Vagina (tissue), 2 donors: ENCODE data around the gene CTSZ. TPM values are rescaled to one million over a fixed set of nuclear protein-coding genes. Genes with fewer than 3 reads are reported as not detected.

Source experiments
- DNase-seq, 2 donors: peaks; one replicate each; pipeline ENCODE4 v3.0.0-alpha.2; 2017; ENCODE audit errors: extremely low spot score in 2 of 2
- H3K27ac ChIP-seq: fragments of 200-600 bp; sonication (generic); one replicate; pipeline ENCODE4 v1.5.1; 2019
- H3K27me3 ChIP-seq: fragments of 200-600 bp; sonication (generic); one replicate; pipeline ENCODE4 v1.5.1; 2019
- H3K36me3 ChIP-seq, 2 donors: fragments of 200-600 bp; sonication (generic); one replicate each; pipeline ENCODE4 v1.5.1; 2017 to 2019
- H3K4me1 ChIP-seq: fragments of 200-600 bp; sonication (generic); one replicate; pipeline ENCODE4 v1.5.1; 2019
- H3K4me3 ChIP-seq, 2 donors: fragments of 200-600 bp; sonication (generic); 1 replicate in 1 of 2; 2 replicates in 1 of 2; pipeline ENCODE4 v1.5.1; 2016 to 2019
- H3K9me3 ChIP-seq: fragments of 200-600 bp; sonication (generic); one replicate; pipeline ENCODE4 v1.5.1; 2019
- POLR2A ChIP-seq, 2 donors: fragments of 450-650 bp; IDR thresholded peaks; one replicate each; pipeline ENCODE4 v1.6.1; 2017; ENCODE audit warnings: antibody characterized with exemption in 2 of 2, mild to moderate bottlenecking in 2 of 2, moderate library complexity in 2 of 2
- POLR2AphosphoS5 ChIP-seq, 2 donors: sonication (generic); formaldehyde crosslinking; IDR thresholded peaks; one replicate each; pipeline ENCODE4 v1.9.0; 2017; ENCODE audit warnings: antibody characterized with exemption in 2 of 2, mild to moderate bottlenecking in 2 of 2, low read depth in 1 of 2; ENCODE audit not compliant: insufficient read depth in 1 of 2
- intact Hi-C: fragments of 100-400 bp; cut with DNase I; formaldehyde crosslinking; loops from one replicate; pipeline ENCODE4 v1.15.1; 2023
- total RNA-seq: library from RNA; depleted of rRNA; stranded (reverse); fragments of >200 nt; gene quantifications from one replicate; pipeline ENCODE4 v1.2.3, GENCODE V29; 2016
- TF ChIP-seq, protein P1 (sequence below), 3 experiments: fragments of 450-650 bp in 2 of 3; fragments of 200-600 bp in 1 of 3; sonication (generic) in 1 of 3; IDR thresholded peaks; one replicate each; pipeline ENCODE4 v1.5.1; 2017 to 2019; ENCODE audit warnings: antibody characterized with exemption in 3 of 3, mild to moderate bottlenecking in 2 of 3, moderate library complexity in 2 of 3

The CTSZ gene
- total RNA-seq, 1 donor from 2014 or later: 128 TPM

GRCh38 chr20:59047938-59048680 is 41.1 kb upstream of the CTSZ start:
- Histone ChIP-seq H3K27me3 (no peaks in the 10 kb centered on the region), H3K9me3 (no peaks in the 10 kb centered on the region), H3K27ac (no peak overlapping the region), H3K4me3 (no peak overlapping the region), H3K36me3 (no peaks in the 10 kb centered on the region), H3K4me1 (peaks cover 7% of the 10 kb centered on the region)
- intact Hi-C loops: no loop called here
- TF ChIP-seq, protein P1, sequence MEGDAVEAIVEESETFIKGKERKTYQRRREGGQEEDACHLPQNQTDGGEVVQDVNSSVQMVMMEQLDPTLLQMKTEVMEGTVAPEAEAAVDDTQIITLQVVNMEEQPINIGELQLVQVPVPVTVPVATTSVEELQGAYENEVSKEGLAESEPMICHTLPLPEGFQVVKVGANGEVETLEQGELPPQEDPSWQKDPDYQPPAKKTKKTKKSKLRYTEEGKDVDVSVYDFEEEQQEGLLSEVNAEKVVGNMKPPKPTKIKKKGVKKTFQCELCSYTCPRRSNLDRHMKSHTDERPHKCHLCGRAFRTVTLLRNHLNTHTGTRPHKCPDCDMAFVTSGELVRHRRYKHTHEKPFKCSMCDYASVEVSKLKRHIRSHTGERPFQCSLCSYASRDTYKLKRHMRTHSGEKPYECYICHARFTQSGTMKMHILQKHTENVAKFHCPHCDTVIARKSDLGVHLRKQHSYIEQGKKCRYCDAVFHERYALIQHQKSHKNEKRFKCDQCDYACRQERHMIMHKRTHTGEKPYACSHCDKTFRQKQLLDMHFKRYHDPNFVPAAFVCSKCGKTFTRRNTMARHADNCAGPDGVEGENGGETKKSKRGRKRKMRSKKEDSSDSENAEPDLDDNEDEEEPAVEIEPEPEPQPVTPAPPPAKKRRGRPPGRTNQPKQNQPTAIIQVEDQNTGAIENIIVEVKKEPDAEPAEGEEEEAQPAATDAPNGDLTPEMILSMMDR (IDR thresholded peaks at IDR 0.05): no peak
- no peak for TF ChIP-seq POLR2A (IDR thresholded peaks at IDR 0.05)
- no peak for TF ChIP-seq POLR2AphosphoS5 (IDR thresholded peaks at IDR 0.05; ENCODE audit: insufficient read depth in 1 of 2, low read depth in 1 of 2)
- DNase-seq: no peak

DNA sequence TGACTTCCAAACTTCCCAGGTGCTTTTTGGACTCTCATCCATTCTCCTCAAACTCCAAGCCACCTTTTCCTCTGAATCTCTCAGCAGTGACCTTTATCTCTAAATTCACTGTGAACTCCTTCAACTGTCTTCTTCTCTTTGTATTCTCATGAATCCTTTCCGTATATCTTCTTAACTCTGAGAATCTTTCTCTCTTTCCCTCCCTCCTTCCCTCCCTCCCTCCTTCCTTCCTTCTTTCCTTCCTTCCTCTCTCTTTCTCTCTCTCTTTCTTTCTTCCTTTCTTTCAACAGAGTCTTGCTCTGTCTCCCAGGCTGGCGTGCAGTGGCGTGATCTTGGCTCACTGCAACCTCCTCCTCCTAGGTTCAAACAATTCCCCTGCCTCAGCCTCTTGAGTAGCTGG is 39.8 kb upstream of the CTSZ start:
- intact Hi-C loops: no loop called here
- Histone ChIP-seq H3K27ac (no peak overlapping the region), H3K4me3 (no peak overlapping the region), H3K4me1 (peaks cover 11% of the 10 kb centered on the region), H3K36me3 (no peaks in the 10 kb centered on the region), H3K27me3 (no peaks in the 10 kb centered on the region), H3K9me3 (no peaks in the 10 kb centered on the region)
- DNase-seq: no peak
- TF ChIP-seq POLR2AphosphoS5 (IDR thresholded peaks at IDR 0.05; ENCODE audit: insufficient read depth in 1 of 2, low read depth in 1 of 2): no peak
- TF ChIP-seq, protein P1 (IDR thresholded peaks at IDR 0.05): no peak
- no peak for TF ChIP-seq POLR2A (IDR thresholded peaks at IDR 0.05)

DNA sequence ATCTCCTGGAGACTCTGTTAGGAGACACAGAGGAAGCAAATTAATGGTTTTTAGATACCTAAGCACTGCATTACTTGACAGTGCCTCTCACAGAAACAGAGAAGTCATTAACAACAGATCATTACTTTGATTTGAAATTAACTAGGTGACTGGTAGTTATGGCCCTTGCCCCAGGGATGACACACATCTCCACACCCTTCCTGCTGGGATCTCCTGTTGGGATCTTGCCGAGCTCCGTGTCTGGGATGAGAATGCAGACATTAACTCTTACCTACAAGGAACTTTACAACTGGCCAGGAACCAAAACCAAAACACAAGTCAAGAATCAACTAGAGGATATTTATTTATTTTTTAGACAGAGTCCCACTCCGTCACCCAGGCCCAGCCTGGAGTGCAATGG is 37.7 kb upstream of the CTSZ start:
- no peak overlapping the region for H3K4me3 ChIP-seq
- H3K36me3 ChIP-seq: no peaks in the 10 kb centered on the region
- no peaks in the 10 kb centered on the region for H3K27me3 ChIP-seq
- H3K9me3 ChIP-seq: no peaks in the 10 kb centered on the region
- no peak for TF ChIP-seq POLR2A (IDR thresholded peaks at IDR 0.05)
- TF ChIP-seq, protein P1 (IDR thresholded peaks at IDR 0.05): no peak
- TF ChIP-seq POLR2AphosphoS5 (IDR thresholded peaks at IDR 0.05; ENCODE audit: insufficient read depth in 1 of 2, low read depth in 1 of 2): no peak
- H3K27ac ChIP-seq: no peak overlapping the region
- no peak for DNase-seq
- intact Hi-C loops: loop anchor here (5.0 kb wide), 1 partner anchor 62 kb away; the partner anchor contains the start of gene NELFCD
- H3K4me1 ChIP-seq: peaks cover 32% of the 10 kb centered on the region

- Histone ChIP-seq H3K4me3 (no peak overlapping the region), H3K27me3 (no peaks in the 10 kb centered on the region), H3K36me3 (no peaks in the 10 kb centered on the region), H3K27ac (no peak overlapping the region), H3K4me1 (peaks cover 33% of the 10 kb centered on the region), H3K9me3 (no peaks in the 10 kb centered on the region)
- TF ChIP-seq POLR2A (IDR thresholded peaks at IDR 0.05): no peak
- TF ChIP-seq, protein P1 (IDR thresholded peaks at IDR 0.05): no peak
- TF ChIP-seq POLR2AphosphoS5 (IDR thresholded peaks at IDR 0.05; ENCODE audit: insufficient read depth in 1 of 2, low read depth in 1 of 2): no peak
- no peak for DNase-seq
- intact Hi-C loops: loop anchor here (5.0 kb wide), 1 partner anchor 62 kb away; the partner anchor contains the start of gene NELFCD
Observed at GRCh38 chr20:59044295-59044694, 37.2 kb upstream of the CTSZ start.

GRCh38 chr20:59043698-59044097 is 36.6 kb upstream of the CTSZ start:
- TF ChIP-seq POLR2A (IDR thresholded peaks at IDR 0.05) (no peak), POLR2AphosphoS5 (IDR thresholded peaks at IDR 0.05; ENCODE audit: insufficient read depth in 1 of 2, low read depth in 1 of 2) (peak in 1 of 2 donors; percentile 36)
- TF ChIP-seq, protein P1 (IDR thresholded peaks at IDR 0.05): no peak
- H3K27ac ChIP-seq: peak overlapping the region; percentile 58
- H3K4me1 ChIP-seq: peaks cover 33% of the 10 kb centered on the region
- intact Hi-C loops: loop anchor here (5.0 kb wide), 1 partner anchor 61 kb away; the partner anchor contains the start of gene NELFCD
- no peak overlapping the region for H3K4me3 ChIP-seq
- H3K9me3 ChIP-seq: no peaks in the 10 kb centered on the region
- DNase-seq: no peak
- H3K36me3 ChIP-seq: no peaks in the 10 kb centered on the region
- no peaks in the 10 kb centered on the region for H3K27me3 ChIP-seq
